Choroid plexus epithelial cell (primary cell): ENCODE results near the gene TRAPPC6A.
A peak's percentile ranks its signal among the peaks of the same experiment; 100 is the strongest.

ENCODE experiments used
- DNase-seq: peaks from one replicate; pipeline ENCODE4 v3.0.0-alpha.2; 2010; ENCODE audit warnings: low read depth
- H3K4me3 ChIP-seq: 2 replicates; pipeline ENCODE4 v1.5.1; 2011; ENCODE audit warnings: low read depth, mild to moderate bottlenecking, control low read depth, low read length, moderate library complexity
- TF ChIP-seq, protein P1 (sequence below): conservative IDR thresholded peaks from 2 replicates; pipeline ENCODE4 v1.5.1; 2011; ENCODE audit warnings: low read depth, mild to moderate bottlenecking, control low read depth, inconsistent platforms, low read length, moderate library complexity

TRAPPC6A gene

DNA sequence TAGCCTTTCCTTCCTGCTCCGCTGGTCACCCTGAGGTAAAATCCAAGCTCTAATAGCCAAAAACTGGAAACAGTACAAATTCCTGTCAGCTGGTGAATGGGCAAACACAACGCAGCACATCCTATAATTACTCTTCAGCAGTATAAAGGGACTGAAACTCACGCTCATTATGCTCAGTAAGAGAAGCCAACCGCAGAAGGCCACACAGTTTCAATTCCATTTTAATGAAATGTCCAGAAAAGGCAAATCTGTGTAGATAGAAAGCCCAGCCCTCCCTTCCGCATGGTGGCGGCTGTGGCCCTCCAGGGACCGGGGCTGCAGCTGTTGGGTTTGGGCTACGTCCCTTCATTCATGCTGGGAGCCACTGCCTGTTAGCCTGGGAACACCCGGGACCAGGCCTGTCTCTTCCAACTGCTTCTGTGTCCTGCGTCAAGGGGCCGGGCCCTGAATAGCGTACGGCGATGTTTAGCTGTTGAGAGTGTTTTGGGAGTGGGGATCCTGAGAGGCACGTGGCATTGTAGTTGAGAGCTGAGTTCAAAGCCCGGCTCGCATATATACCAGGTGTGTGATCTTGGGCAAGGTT lies 40.8 kb downstream of the TRAPPC6A start:
- TF ChIP-seq, protein P1, sequence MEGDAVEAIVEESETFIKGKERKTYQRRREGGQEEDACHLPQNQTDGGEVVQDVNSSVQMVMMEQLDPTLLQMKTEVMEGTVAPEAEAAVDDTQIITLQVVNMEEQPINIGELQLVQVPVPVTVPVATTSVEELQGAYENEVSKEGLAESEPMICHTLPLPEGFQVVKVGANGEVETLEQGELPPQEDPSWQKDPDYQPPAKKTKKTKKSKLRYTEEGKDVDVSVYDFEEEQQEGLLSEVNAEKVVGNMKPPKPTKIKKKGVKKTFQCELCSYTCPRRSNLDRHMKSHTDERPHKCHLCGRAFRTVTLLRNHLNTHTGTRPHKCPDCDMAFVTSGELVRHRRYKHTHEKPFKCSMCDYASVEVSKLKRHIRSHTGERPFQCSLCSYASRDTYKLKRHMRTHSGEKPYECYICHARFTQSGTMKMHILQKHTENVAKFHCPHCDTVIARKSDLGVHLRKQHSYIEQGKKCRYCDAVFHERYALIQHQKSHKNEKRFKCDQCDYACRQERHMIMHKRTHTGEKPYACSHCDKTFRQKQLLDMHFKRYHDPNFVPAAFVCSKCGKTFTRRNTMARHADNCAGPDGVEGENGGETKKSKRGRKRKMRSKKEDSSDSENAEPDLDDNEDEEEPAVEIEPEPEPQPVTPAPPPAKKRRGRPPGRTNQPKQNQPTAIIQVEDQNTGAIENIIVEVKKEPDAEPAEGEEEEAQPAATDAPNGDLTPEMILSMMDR: no peak
- DNase-seq: no peak
- H3K4me3 ChIP-seq: no peak overlapping the region

DNA sequence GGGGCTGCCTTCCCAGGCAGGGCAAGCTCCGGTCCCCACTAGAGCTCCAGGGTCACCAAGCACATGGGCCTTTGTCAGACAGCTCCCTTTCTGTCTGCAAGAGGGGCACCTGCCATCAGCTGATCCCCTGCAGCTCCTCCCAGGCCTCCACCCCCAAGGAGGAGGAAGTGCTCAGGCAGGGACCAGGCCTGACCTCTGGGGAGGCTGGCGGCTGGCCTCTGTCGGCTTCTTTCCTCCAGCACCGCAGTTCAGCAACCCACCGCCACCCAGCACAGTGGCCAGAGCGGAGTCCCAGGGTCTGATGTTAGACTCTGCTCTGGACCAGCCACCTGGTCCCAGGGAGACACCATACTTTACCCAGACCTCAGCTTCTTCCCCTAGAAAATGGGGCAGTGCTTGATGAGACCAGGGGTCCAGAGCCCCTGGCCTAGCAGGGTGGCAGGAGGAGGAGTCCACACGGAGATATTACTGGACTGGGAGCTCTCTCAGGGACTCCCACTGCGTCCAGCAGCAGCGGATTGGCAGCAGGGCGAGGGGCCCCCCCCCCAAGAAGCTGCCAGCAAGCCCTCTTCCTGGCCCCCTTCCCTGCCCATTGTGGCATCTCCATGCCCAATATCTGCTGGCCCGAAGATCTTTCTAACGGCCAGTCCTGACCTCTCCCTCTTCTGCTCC lies 41.4 kb downstream of the TRAPPC6A start:
- DNase-seq: no peak
- no peak overlapping the region for H3K4me3 ChIP-seq
- TF ChIP-seq, protein P1: no peak

DNA sequence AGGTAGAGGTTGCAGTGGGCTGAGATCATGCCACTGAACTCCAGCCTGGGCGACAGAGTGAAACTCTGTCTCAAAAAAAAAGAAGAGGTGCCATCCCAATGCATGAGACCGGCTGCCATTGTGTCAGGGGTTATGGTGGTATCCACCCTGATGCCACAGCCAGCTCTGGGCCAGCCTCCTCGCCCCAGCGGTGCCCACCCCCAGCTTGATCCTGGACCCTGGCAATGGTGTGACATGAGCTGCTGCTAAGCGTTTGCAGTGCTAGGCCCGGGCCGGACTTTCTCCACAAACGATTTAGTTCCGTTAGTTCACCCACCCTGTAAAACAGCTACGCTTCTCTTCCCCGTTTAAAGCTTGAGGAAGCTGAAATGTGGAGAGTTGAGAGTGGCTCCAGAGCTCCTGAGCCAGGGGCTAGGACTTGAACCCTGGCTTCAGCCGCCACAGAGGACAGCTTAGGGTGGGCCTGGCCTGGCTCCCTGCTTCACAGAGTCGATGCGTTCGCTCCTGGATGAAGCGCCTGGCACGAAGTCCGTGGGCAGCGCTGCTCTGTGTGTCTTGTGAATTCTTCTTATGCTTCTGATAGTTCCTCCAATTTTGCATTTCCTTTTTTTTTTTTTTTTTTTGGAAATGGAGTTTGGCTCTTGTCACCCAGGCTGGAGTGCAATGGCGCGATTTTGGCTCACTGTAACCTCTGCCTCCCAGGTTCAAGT lies 42.7 kb downstream of the TRAPPC6A start:
- DNase-seq: no peak
- TF ChIP-seq, protein P1: no peak
- H3K4me3 ChIP-seq: no peak overlapping the region

DNA sequence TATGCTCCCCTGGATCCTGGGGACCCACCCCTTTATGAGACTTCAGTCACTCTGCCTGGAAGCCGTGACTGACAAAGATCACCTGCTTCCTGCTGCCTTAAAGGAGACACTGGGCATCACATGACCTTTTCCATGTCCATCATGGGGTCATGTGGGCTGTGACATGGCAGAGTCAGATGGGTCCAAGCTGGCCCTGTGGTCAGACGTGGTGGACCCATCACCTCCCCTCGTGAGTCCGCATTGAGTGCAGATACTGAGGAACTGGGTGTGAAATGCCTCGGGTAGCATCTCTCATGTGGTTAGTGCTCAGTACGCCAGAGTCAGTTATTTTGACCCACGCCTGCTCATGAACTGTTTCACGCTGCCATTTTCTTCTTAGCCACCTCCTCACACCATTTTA lies 44.4 kb downstream of the TRAPPC6A start:
- H3K4me3 ChIP-seq: no peak overlapping the region
- TF ChIP-seq, protein P1: no peak
- DNase-seq: no peak

DNA sequence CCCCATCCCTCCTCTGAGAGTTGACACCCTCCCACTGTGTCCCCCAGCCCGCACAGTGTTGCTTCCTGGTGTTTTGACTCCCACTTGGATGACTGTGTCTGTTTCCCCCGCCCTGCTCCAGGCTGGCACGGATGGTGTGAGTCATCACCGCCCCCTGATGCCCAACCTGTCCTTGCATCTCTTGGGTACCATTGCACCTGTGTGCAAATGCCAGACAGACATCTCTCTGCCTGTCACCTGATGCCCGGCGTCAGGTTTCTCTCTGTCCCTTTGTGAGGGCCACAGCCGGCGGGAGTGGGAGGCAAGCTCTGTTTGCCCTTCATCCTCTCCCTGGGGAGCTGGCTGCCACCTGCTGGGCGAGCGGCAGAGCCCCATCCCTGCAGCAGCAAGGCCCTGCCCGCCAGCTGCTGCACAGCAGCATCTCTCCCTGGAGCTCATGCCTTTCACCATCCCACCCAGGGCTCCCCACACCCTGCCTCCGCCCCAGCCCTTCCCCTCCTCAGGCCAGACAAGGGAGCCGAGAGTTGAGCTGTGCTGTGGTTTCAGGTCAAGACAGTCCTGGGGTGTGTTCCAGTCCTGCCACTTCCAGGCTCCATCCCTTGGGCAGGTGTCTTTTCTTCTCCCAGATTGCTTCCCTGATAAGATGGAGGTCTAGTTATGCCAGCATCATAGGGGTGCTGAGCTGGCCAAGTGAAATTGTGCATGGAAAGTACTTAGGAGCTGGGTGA lies 47.0 kb downstream of the TRAPPC6A start:
- H3K4me3 ChIP-seq: no peak overlapping the region
- DNase-seq: peak; percentile 24
- TF ChIP-seq, protein P1: peak; percentile 32

DNA sequence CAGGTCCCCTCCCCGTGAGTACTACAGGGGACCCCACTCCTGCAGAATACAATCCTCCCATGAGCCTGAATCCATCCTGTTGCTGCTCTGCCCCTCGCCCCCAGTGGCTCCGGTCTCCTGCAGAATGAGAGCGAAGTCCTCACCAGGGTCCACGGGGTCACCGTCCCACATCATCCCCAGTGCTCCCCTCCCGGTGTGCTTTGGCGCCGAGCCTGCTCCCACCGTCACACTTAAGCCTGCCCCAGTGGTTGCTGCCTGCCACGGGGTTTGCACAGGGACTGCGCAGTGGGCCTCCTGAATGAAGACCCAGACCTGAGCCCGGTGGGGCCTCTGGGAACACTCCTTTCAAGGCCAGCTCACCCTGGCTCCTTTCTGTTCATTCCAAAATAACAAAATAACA lies 47.8 kb downstream of the TRAPPC6A start:
- no peak overlapping the region for H3K4me3 ChIP-seq
- no peak for DNase-seq
- TF ChIP-seq, protein P1: no peak
